Trophoblast cell (in vitro differentiated cells and primary cell): ENCODE data around the gene NPAS1.
A peak's percentile ranks its signal among the peaks of the same experiment; 100 is the strongest.
"Not testable (repeated sequence)": the region's sequence is repeated elsewhere in the genome, so short reads cannot be mapped to it uniquely, and the experiment has no call there.

Source experiments
- DNase-seq, 2 donors: peaks; one replicate each; pipeline ENCODE4 v3.0.0-alpha.2; 2016
- H2AFZ ChIP-seq: 2 replicates; pipeline ENCODE4 v1.6.1; 2013; ENCODE audit warnings: low read length, moderate library complexity, mild to moderate bottlenecking; ENCODE audit not compliant: insufficient read depth, poor library complexity
- H2AK5ac ChIP-seq: 2 replicates; pipeline ENCODE4 v1.6.1; 2013; ENCODE audit warnings: mild to moderate bottlenecking, low read length
- H2BK120ac ChIP-seq: 2 replicates; pipeline ENCODE4 v1.6.1; 2013; ENCODE audit warnings: low read length, mild to moderate bottlenecking, moderate library complexity; ENCODE audit not compliant: insufficient read depth, poor library complexity
- H2BK12ac ChIP-seq: 2 replicates; pipeline ENCODE4 v1.6.1; 2013; ENCODE audit warnings: mild to moderate bottlenecking, low read length, moderate library complexity
- H2BK5ac ChIP-seq: 2 replicates; pipeline ENCODE4 v1.6.1; 2013; ENCODE audit warnings: low read length, low read depth, moderate library complexity, mild to moderate bottlenecking; ENCODE audit not compliant: poor library complexity
- H3K14ac ChIP-seq: 2 replicates; pipeline ENCODE4 v1.6.1; 2013; ENCODE audit warnings: mild to moderate bottlenecking, low read length
- H3K18ac ChIP-seq: 2 replicates; pipeline ENCODE4 v1.6.1; 2013; ENCODE audit warnings: mild to moderate bottlenecking, low read length
- H3K23ac ChIP-seq: 2 replicates; pipeline ENCODE4 v1.6.1; 2013; ENCODE audit warnings: low read length
- H3K27ac ChIP-seq: 2 replicates; pipeline ENCODE4 v1.5.1; 2013; ENCODE audit warnings: low read depth, mild to moderate bottlenecking, inconsistent platforms, low read length, moderate library complexity
- H3K27me3 ChIP-seq: 2 replicates; pipeline ENCODE4 v1.6.1; 2013; ENCODE audit warnings: inconsistent platforms, mild to moderate bottlenecking, low read length, moderate library complexity; ENCODE audit not compliant: insufficient read depth
- H3K36me3 ChIP-seq, 2 experiments: 1 replicate in 1 of 2; 2 replicates in 1 of 2; pipeline ENCODE4 v1.6.1; 2013; ENCODE audit warnings: low read length in 2 of 2, mild to moderate bottlenecking in 2 of 2, moderate library complexity in 1 of 2; ENCODE audit not compliant: insufficient read depth in 2 of 2, control insufficient read depth in 1 of 2
- H3K4ac ChIP-seq: 2 replicates; pipeline ENCODE4 v1.6.1; 2013; ENCODE audit warnings: low read depth, mild to moderate bottlenecking, low read length, moderate library complexity
- H3K4me1 ChIP-seq, 2 experiments: 1 replicate in 1 of 2; 2 replicates in 1 of 2; pipeline ENCODE4 v1.6.1; 2013; ENCODE audit warnings: low read length in 2 of 2, mild to moderate bottlenecking in 2 of 2, moderate library complexity in 1 of 2; ENCODE audit not compliant: insufficient read depth in 2 of 2, control insufficient read depth in 1 of 2
- H3K4me2 ChIP-seq: 2 replicates; pipeline ENCODE4 v1.6.1; 2013; ENCODE audit warnings: inconsistent platforms, mild to moderate bottlenecking, low read length, moderate library complexity
- H3K4me3 ChIP-seq: 2 replicates; pipeline ENCODE4 v1.5.1; 2013; ENCODE audit warnings: mild to moderate bottlenecking, low read depth, low read length, inconsistent platforms
- H3K79me1 ChIP-seq: one replicate; pipeline ENCODE4 v1.6.1; 2013; ENCODE audit warnings: low read length
- H3K79me2 ChIP-seq: 2 replicates; pipeline ENCODE4 v1.6.1; 2013; ENCODE audit warnings: low read length, mild to moderate bottlenecking; ENCODE audit not compliant: control insufficient read depth, insufficient read depth, poor library complexity
- H3K9ac ChIP-seq: 2 replicates; pipeline ENCODE4 v1.6.1; 2013; ENCODE audit warnings: mild to moderate bottlenecking, low read length
- H3K9me3 ChIP-seq: 2 replicates; pipeline ENCODE4 v1.6.1; 2013; ENCODE audit warnings: low read depth, mild to moderate bottlenecking, control low read depth, inconsistent platforms, low read length; ENCODE audit not compliant: insufficient read depth
- H4K12ac ChIP-seq: 2 replicates; pipeline ENCODE4 v1.6.1; 2013; ENCODE audit warnings: low read depth, mild to moderate bottlenecking, low read length, moderate library complexity
- H4K8ac ChIP-seq: 2 replicates; pipeline ENCODE4 v1.6.1; 2013; ENCODE audit warnings: low read depth, mild to moderate bottlenecking, low read length, moderate library complexity
- H4K91ac ChIP-seq: one replicate; pipeline ENCODE4 v1.6.1; 2013; ENCODE audit warnings: low read depth, mild to moderate bottlenecking, low read length, moderate library complexity
- WGBS: extraction: QIAGEN DNeasy Blood & Tissue Kit; methylation state at CpG from one replicate; pipeline ENCODE4 v1.1.7; 2013; ENCODE audit warnings: missing lambda C conversion rate; ENCODE audit not compliant: insufficient read length, insufficient coverage; ENCODE audit errors: extremely low coverage; 5-methylcytosine and 5-hydroxymethylcytosine counted together

NPAS1 gene

DNA sequence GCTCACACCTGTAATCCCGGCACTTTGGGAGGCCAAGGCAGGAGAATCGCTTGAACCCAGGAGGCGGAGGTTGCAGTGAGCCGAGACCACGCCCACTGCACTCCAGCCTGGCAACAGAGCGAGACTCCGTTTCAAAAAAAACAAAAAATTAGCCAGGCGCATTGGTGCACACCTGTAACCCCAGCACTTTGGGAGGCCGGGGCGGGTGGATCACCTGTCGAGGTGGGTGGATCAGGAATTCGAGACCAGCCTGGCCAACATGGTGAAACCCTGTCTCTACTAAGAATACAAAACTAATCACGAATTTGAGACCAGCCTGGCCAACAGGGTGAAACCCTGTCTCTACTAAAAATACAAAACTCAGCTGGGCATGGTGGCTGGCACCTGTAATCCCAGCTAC is 58.7 kb downstream of the NPAS1 start:
- not testable (repeated sequence) for H3K18ac ChIP-seq, H3K9me3 ChIP-seq, DNase-seq, H2BK12ac ChIP-seq, H3K23ac ChIP-seq, H4K91ac ChIP-seq, H3K27ac ChIP-seq, H2BK120ac ChIP-seq, H4K12ac ChIP-seq, H4K8ac ChIP-seq, H3K4me3 ChIP-seq, H2AK5ac ChIP-seq, H3K27me3 ChIP-seq, H3K4ac ChIP-seq, H2AFZ ChIP-seq, H3K9ac ChIP-seq, H2BK5ac ChIP-seq, H3K79me1 ChIP-seq, H3K14ac ChIP-seq, H3K79me2 ChIP-seq, H3K4me2 ChIP-seq
- Histone ChIP-seq H3K36me3 (peaks cover 59 to 66% of the 10 kb centered on the region in 2 experiments), H3K4me1 (peaks cover 5 to 13% of the 10 kb centered on the region in 2 experiments)
- no CpG with 5 or more reads among the region's 13 CpGs for WGBS

DNA sequence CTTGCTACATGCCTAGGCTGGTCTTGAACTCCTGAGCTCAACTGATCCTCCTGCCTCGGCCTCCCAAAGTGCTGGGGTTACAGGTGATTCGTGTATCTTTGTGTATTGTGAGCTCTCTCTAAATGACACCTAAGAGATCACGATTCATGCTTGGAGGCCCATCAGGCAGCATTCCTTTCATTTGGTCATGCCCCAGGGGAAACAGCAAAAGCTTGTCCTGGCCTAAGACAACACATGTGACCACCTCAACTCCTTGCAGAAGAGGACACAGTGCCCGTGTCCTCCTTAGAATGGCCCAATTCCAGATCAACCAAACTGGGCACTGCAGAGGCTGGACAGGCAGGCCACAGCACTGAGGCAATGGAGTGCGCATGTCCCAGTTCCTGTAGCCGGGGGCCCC is 61.5 kb downstream of the NPAS1 start:
- no peaks in the 10 kb centered on the region for H3K79me1 ChIP-seq
- no peak overlapping the region for H2AK5ac ChIP-seq
- no peak overlapping the region for H3K27ac ChIP-seq
- peaks cover 65 to 71% of the 10 kb centered on the region in 2 experiments for H3K36me3 ChIP-seq
- no peak overlapping the region for H3K9ac ChIP-seq
- H4K12ac ChIP-seq: no peak overlapping the region
- H3K27me3 ChIP-seq: no peaks in the 10 kb centered on the region
- no peak overlapping the region for H3K18ac ChIP-seq
- peaks cover 5 to 13% of the 10 kb centered on the region in 2 experiments for H3K4me1 ChIP-seq
- no peak overlapping the region for H2BK5ac ChIP-seq
- no peak overlapping the region for H4K91ac ChIP-seq
- no peak overlapping the region for H3K23ac ChIP-seq
- no peaks in the 10 kb centered on the region for H3K79me2 ChIP-seq
- H2BK12ac ChIP-seq: no peak overlapping the region
- no peak overlapping the region for H3K14ac ChIP-seq
- DNase-seq: peak; percentile 7 to 51
- no peak overlapping the region for H2BK120ac ChIP-seq
- H3K9me3 ChIP-seq: no peaks in the 10 kb centered on the region
- WGBS: no CpG with 5 or more reads among the region's 6 CpGs
- no peak overlapping the region for H3K4me3 ChIP-seq
- no peak overlapping the region for H3K4me2 ChIP-seq
- H3K4ac ChIP-seq: no peak overlapping the region
- H2AFZ ChIP-seq: no peak overlapping the region
- H4K8ac ChIP-seq: no peak overlapping the region

DNA sequence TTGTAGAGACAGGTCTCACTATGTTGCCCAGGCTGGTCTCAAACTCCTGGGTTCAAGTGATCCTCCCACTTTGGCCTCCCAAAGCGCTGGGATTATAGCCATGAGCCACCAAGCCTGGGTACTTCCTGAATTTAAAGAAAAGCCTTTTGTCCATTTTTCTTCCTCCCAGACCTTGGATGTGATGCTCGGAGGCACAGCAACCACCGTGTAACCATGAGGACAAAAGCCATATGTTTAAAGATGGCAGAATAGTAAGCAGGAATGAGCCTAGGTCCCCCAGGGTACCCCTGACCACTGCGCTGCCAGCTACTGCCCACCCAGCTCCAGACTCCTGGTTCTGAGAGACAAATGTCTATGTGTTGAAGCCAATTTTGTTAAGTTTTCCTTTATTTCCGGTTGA is 62.9 kb downstream of the NPAS1 start:
- Histone ChIP-seq H3K36me3 (peaks cover 64 to 72% of the 10 kb centered on the region in 2 experiments), H2BK5ac (no peak overlapping the region), H3K4ac (no peak overlapping the region), H2AFZ (no peak overlapping the region), H3K4me2 (no peak overlapping the region), H2BK12ac (no peak overlapping the region), H3K9ac (no peak overlapping the region), H3K27me3 (no peaks in the 10 kb centered on the region), H2AK5ac (no peak overlapping the region), H3K4me1 (peaks cover 5 to 13% of the 10 kb centered on the region in 2 experiments), H3K79me2 (no peaks in the 10 kb centered on the region), H4K91ac (no peak overlapping the region), H4K8ac (no peak overlapping the region), H3K4me3 (no peak overlapping the region), H3K14ac (no peak overlapping the region), H3K79me1 (no peaks in the 10 kb centered on the region), H3K27ac (no peak overlapping the region), H2BK120ac (no peak overlapping the region), H3K18ac (no peak overlapping the region), H4K12ac (no peak overlapping the region), H3K9me3 (no peaks in the 10 kb centered on the region), H3K23ac (no peak overlapping the region)
- no peak for DNase-seq
- WGBS: no CpG with 5 or more reads among the region's 5 CpGs

DNA sequence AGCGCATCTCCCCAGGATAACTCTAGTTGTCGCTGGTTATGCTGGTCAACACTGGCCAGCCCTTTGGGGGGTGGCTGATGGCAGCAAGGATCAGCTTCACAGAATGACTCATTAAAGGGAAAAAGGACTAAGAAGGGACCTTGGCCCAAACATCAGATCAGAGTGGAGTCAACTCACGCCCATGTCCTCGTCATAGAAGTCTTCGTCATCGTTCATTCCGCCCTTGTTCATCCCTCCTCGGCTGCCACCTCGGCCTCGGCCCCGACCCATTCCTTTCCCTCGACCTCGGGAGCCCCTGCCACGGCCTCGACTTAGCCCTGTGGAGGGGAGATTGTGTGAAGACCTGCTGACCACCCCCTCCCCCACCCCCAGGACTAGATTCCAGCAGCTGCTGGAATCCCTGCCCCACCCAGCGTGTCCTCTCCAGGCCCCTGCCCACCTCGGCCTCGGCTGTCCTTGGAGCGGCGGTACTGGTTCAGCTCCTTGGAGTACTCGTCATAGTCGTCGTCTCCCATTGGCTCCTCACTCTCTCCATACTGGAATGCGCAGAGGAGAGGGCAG is 65.3 kb downstream of the NPAS1 start:
- no peak overlapping the region for H4K8ac ChIP-seq
- no peaks in the 10 kb centered on the region for H3K79me1 ChIP-seq
- H3K4me3 ChIP-seq: no peak overlapping the region
- H2AFZ ChIP-seq: no peak overlapping the region
- no peaks in the 10 kb centered on the region for H3K79me2 ChIP-seq
- no peak overlapping the region for H4K91ac ChIP-seq
- peaks cover 5 to 8% of the 10 kb centered on the region in 2 experiments for H3K4me1 ChIP-seq
- no peak overlapping the region for H3K14ac ChIP-seq
- H3K27me3 ChIP-seq: no peaks in the 10 kb centered on the region
- no peak overlapping the region for H3K23ac ChIP-seq
- H3K18ac ChIP-seq: no peak overlapping the region
- H2BK5ac ChIP-seq: no peak overlapping the region
- H3K9ac ChIP-seq: no peak overlapping the region
- WGBS: no CpG with 5 or more reads among the region's 24 CpGs
- no peak overlapping the region for H3K4ac ChIP-seq
- H3K9me3 ChIP-seq: peaks cover under 1% of the 10 kb centered on the region
- no peak overlapping the region for H3K4me2 ChIP-seq
- H3K36me3 ChIP-seq: peaks cover 67 to 79% of the 10 kb centered on the region in 2 experiments
- H3K27ac ChIP-seq: no peak overlapping the region
- H4K12ac ChIP-seq: no peak overlapping the region
- DNase-seq: no peak
- H2BK120ac ChIP-seq: no peak overlapping the region
- no peak overlapping the region for H2BK12ac ChIP-seq
- H2AK5ac ChIP-seq: no peak overlapping the region
